H1 (cell line): ENCODE data around the gene PHETA1. TPM values are rescaled to one million over a fixed set of nuclear protein-coding genes. Genes with fewer than 3 reads are reported as not detected.

ENCODE experiments used
- CREB1 ChIP-seq: IDR thresholded peaks from 2 replicates; pipeline ENCODE4 v1.6.1; 2012; ENCODE audit warnings: inconsistent platforms
- EGR1 ChIP-seq: IDR thresholded peaks from 2 replicates; pipeline ENCODE4 v1.6.1; 2011; ENCODE audit warnings: low read depth, low read length, borderline replicate concordance
- EP300 ChIP-seq, 2 experiments: IDR thresholded peaks; 1 replicate in 1 of 2; 2 replicates in 1 of 2; pipeline ENCODE4 v1.6.1; 2011 to 2012; ENCODE audit warnings: low read depth in 2 of 2, low read length in 2 of 2, mild to moderate bottlenecking in 2 of 2, borderline replicate concordance in 1 of 2, inconsistent platforms in 1 of 2, moderate library complexity in 1 of 2
- MAX ChIP-seq: IDR thresholded peaks from 2 replicates; pipeline ENCODE4 v1.6.1; 2012; ENCODE audit warnings: inconsistent platforms
- NANOG ChIP-seq: IDR thresholded peaks from 2 replicates; pipeline ENCODE4 v1.6.1; 2011; ENCODE audit warnings: low read length, low read depth, mild to moderate bottlenecking, inconsistent platforms; ENCODE audit not compliant: insufficient read depth, poor library complexity, severe bottlenecking
- NRF1 ChIP-seq: IDR thresholded peaks from 2 replicates; pipeline ENCODE4 v1.6.1; 2011; ENCODE audit warnings: mild to moderate bottlenecking, low read depth, low read length, improper control_type of control experiment
- SIRT6 ChIP-seq: IDR thresholded peaks from one replicate; pipeline ENCODE4 v1.7.1; 2012; ENCODE audit warnings: low read length, inconsistent platforms
- SIX5 ChIP-seq: IDR thresholded peaks from 2 replicates; pipeline ENCODE4 v1.6.1; 2011; ENCODE audit warnings: mild to moderate bottlenecking, low read depth, low read length
- SP1 ChIP-seq: IDR thresholded peaks from 2 replicates; pipeline ENCODE4 v1.6.1; 2011; ENCODE audit warnings: low read depth, low read length
- SUZ12 ChIP-seq: fragments of 200-600 bp; sonication (generic); IDR thresholded peaks from 2 replicates; pipeline ENCODE4 v1.6.1; 2012; ENCODE audit warnings: mild to moderate bottlenecking, inconsistent platforms, low read length, moderate library complexity, mixed read lengths
- TAF7 ChIP-seq: optimal IDR thresholded peaks from 2 replicates; pipeline ENCODE3; 2011; ENCODE audit warnings: low read depth, mild to moderate bottlenecking, inconsistent platforms, low read length, moderate library complexity, borderline replicate concordance
- TCF12 ChIP-seq: IDR thresholded peaks from 2 replicates; pipeline ENCODE4 v1.6.1; 2011; ENCODE audit warnings: low read depth, mild to moderate bottlenecking, low read length
- polyA plus RNA-seq, 7 experiments: library from polyadenylated mRNA; depleted of rRNA in 3 of 7; stranded (reverse) in 5 of 7; unstranded in 2 of 7; fragments of >200 nt in 5 of 7; fragments of 200-250 nt in 2 of 7; gene quantifications; 1 replicate in 5 of 7; 2 replicates in 1 of 7; 4 replicates in 1 of 7; pipeline versions ENCODE4 v1.2.1 to v1.2.3, GENCODE V29; 2011 to 2013; ENCODE audit warnings: missing spikeins in 2 of 7, mixed read lengths in 2 of 7
- total RNA-seq: library from RNA; stranded (reverse); fragmentation: NEBNext Ultra II Directional; extraction: Animal tissue kit (Norgen Biotek cat#: 25700); gene quantifications from 2 replicates; pipeline ENCODE4 v1.2.1, GENCODE V29; 2021

The PHETA1 gene
- total and polyA plus RNA-seq, 2 of the 8 experiments (the other 6 are each of a cell fraction or from before 2014, with no cell fraction given): 5.2 to 12.3 TPM

- no peak for TF ChIP-seq SUZ12
- no peak for TF ChIP-seq TAF7
- TF ChIP-seq NANOG: no peak
- TF ChIP-seq SIRT6: no peak
- no peak for TF ChIP-seq EP300 (IDR thresholded peaks at IDR 0.05; ENCODE audit: borderline replicate concordance in 1 of 2, low read depth in 2 of 2, low read length in 2 of 2)
- TF ChIP-seq EGR1: no peak
- TF ChIP-seq CREB1: no peak
- TF ChIP-seq MAX: no peak
- no peak for TF ChIP-seq NRF1
- TF ChIP-seq SIX5: no peak
- no peak for TF ChIP-seq TCF12
- TF ChIP-seq SP1: no peak
- TF ChIP-seq, all 59 proteins: peak for 0
Observed at GRCh38 chr12:111352296-111352993, 16.4 kb downstream of the PHETA1 start (continued).
